Brain pericyte (primary cell): Measurements from ENCODE around the gene MRGPRX2.

Experiments used
- DNase-seq: peaks from one replicate; pipeline ENCODE4 v3.0.0-alpha.2; 2012; ENCODE audit warnings: low read depth, low spot score

Gene MRGPRX2

DNA sequence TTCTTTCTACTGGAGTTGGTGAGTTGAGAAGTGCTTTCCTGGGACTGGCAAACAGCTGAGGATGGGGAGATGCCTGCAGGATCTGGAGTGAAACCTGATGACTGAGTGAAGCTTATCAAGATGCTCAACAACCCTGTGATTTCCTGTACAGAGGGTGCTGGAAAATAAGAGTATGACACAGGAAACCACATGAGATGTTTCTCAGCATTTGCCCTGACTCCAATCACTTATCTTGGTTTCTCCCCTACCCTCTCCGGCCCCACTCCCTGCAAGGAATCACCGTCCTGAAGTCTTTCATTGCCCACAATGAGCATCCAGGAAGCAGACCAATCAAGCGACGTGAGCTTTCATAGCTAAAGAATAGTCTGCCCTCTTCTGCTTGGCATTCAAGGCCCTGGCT lies at the start of gene MRGPRX2:
Gene MRGPRX2, minus strand, starts transcription at position 89 of the 400 bp plus-strand sequence. CDS start 4,315 bp downstream, outside the sequence.
- DNase-seq: no peak

GRCh38 chr11:19110295-19110694 lies 49.8 kb upstream of the MRGPRX2 start:
- no peak for DNase-seq

- DNase-seq: no peak
Measured at GRCh38 chr11:19107125-19107524, 46.6 kb upstream of the MRGPRX2 start.

- no peak for DNase-seq
Measured at GRCh38 chr11:19105011-19105410, 44.5 kb upstream of the MRGPRX2 start.

- DNase-seq: no peak
Measured at GRCh38 chr11:19102521-19102900, 42.0 kb upstream of the MRGPRX2 start.

- no peak for DNase-seq
Measured at GRCh38 chr11:19101796-19102520, 41.4 kb upstream of the MRGPRX2 start.

DNA sequence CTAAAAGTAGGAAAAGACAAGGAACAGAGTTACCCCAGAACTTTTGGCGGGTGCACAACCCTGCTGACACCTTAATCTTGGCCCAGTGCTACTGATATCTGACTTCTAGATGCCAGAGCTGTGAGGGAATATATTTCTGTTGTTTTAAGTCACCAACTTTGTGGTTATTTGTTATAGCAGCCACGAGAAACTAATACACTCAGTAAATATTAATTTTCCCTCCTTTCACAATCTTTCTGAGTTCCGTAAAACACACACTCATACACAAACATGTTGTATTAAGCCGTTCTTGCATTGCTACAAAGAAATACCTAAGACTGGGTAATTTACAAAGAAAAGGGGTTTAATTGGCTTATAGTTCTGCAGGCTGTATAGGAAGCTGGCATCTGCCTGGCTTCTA lies 40.4 kb upstream of the MRGPRX2 start:
- no peak for DNase-seq

DNA sequence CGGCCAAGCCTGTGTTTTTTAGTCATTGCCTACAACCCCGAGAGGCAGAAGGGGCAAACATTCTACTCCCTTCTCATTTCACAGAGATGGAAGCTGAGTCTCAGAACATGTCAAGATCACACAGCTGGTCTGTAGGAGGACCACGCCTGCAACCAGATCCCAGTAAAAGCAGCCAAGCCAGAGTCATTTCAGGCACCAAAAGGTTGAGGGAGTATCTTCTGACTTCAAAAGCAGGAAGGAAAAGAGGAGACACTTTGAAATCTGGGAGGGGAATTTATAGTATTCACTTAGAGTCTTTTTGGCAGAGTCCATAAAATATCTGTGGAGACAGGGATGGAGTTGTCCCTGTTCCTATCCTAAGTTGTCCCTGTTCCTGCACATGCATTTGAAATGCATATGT lies 38.6 kb upstream of the MRGPRX2 start:
- no peak for DNase-seq

DNA sequence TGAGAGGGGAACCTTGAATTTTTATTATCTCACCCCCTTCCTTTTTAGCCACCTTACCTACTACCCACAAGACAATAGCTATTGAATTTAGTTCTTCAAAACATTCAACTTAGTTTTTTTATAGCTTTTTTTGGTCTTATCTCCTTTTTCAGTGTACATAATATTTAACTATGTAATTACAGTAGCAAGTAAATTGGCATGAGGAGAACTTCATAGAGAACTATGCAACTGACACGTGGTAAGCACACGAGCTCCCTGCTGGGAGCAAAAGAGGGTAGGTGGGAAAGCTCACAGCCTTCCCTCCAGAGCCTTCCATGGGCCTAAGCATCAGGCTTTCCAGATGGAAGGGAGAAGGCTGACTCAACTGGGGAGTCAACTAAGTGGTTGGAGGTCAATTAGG lies 34.3 kb upstream of the MRGPRX2 start:
- no peak for DNase-seq

DNA sequence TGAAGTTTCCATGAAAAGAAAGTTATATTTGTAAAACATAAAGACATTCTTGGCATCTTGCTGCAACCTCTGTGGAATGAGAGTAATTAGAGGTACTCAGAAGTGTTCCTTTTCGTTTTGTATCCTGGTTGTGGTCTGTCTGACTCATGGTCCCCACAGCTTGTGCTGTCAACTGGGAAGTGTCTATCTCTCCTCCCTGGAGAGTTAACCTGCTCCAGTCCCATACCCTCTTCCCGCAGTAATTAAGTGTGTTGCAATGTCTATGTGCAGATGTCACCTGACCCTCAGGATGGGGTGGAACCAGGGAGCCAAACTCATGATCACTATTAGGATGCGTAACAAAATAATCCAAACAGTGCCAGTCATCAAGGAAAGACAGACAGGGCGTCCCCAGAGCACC lies 33.5 kb upstream of the MRGPRX2 start:
- no peak for DNase-seq

GRCh38 chr11:19092850-19093249 lies 32.3 kb upstream of the MRGPRX2 start:
- no peak for DNase-seq

DNA sequence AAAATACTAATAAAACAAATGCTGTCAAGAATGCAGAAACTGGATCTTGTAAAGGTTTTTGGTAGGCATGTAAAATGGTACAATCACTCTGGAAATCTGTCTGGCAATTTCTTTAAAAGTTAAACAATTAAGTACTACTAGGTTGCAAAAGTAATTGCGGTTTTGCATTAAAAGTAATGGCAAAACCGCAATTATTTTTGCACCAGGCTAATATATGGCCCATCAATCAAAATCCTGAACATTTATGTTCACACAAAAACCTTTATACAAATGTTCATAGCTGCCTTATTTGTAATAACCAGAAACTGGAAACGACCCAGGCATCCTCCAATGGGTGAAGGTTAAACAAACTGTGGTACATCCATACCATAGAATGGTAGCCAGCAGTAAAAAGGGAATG lies 31.8 kb upstream of the MRGPRX2 start:
- no peak for DNase-seq

- DNase-seq: no peak
Measured at GRCh38 chr11:19091366-19091765, 30.8 kb upstream of the MRGPRX2 start.

DNA sequence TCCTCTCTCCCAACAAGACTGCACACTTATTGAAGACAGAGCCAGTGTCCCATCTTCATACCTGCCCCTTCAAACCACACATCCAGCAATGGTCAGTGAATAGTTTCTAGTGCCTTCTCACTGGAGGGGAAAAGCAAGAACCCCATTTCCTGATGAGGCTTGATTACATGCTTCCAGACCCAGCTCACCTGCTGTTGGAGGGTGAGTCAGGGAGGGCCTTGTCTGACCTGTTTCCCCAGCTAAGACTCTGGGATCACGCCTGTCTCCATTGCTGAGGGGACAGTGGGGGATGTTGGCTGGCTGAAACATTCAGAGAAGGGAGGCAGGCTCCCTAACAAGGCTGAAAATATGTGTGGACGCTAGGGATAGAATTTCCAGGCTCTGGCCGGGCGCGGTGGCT lies 28.9 kb upstream of the MRGPRX2 start:
- no peak for DNase-seq

GRCh38 chr11:19088791-19089190 lies 28.3 kb upstream of the MRGPRX2 start:
- no peak for DNase-seq

- DNase-seq: no peak
Measured at GRCh38 chr11:19087658-19088057, 27.1 kb upstream of the MRGPRX2 start.

GRCh38 chr11:19084661-19085315 lies 24.3 kb upstream of the MRGPRX2 start:
- no peak for DNase-seq

DNA sequence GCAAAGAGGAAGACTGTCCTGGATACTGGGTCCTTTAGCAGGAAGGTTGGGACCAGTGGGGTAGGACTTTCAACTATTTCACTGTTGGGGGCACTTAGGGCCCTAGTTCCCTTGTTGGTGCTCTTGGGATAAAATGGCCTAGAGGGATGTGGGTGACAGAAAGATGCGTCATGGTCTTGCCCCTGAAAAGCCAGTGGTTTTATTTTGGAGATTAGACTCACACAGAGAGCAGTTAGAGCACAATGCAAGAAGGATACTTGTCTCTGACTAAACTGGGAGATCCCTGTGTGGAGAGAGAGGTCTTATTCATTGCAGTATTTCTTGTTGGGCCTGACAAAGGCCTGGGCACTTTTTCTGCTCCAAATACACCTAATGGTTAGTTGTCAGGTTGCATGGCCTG lies 22.6 kb upstream of the MRGPRX2 start:
- no peak for DNase-seq

- no peak for DNase-seq
Measured at GRCh38 chr11:19080579-19080993, 20.1 kb upstream of the MRGPRX2 start.

DNA sequence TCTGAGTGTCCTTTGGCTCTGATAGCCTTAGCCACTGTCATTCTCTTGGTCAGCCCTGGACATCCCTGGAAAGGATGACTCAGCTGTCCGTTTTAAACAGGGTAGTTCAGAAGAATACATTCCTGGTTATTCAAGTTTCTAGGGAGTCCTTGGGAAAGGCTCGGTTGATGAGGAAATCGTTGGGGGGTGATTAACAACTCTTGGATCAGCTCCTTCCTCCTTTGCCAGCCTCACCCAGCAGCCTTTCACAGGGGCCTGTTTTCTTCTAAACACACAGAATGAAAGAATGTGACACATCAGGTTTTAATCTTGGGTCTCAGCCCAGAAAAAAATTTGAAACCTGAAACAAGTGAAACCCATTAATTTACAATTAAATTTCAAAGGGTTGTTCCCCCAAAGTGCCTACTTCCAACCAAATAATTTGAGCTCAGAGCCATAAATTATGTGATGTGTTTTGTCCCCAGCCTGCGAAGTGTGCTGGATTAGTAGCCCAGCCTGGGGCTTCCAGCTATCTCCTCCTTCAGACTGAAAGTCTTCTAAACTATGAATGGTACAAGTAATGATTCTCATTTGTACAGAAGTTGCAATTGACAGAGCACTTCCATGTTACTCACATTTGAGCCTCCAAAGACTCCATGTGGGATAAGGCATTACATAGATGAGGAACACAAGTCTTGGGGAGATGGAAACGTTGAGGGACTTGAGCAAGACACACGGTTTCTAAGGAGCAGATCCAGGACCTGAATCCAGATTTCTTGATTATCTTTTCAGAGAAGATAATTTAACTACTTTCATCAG lies 19.3 kb upstream of the MRGPRX2 start:
- no peak for DNase-seq

DNA sequence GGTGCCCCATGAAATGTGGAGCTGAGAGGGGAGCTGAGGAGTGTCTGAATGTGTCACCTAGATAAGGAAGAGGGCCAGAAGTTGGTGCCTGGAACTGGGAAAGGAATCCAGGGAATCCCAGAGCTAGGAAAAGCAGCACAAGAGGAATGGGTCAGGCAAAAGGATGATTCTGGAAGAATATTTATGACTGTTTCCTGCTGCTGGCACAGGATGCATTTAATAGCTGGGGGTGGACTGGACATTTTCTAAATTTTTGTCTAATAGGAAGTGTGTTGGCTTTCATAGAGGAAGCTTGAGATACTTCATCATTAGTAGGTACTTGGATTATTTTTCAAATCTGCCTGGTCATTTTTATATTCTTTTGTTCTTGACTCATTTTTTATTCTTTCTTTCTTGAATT lies 17.4 kb upstream of the MRGPRX2 start:
- DNase-seq: no peak

DNA sequence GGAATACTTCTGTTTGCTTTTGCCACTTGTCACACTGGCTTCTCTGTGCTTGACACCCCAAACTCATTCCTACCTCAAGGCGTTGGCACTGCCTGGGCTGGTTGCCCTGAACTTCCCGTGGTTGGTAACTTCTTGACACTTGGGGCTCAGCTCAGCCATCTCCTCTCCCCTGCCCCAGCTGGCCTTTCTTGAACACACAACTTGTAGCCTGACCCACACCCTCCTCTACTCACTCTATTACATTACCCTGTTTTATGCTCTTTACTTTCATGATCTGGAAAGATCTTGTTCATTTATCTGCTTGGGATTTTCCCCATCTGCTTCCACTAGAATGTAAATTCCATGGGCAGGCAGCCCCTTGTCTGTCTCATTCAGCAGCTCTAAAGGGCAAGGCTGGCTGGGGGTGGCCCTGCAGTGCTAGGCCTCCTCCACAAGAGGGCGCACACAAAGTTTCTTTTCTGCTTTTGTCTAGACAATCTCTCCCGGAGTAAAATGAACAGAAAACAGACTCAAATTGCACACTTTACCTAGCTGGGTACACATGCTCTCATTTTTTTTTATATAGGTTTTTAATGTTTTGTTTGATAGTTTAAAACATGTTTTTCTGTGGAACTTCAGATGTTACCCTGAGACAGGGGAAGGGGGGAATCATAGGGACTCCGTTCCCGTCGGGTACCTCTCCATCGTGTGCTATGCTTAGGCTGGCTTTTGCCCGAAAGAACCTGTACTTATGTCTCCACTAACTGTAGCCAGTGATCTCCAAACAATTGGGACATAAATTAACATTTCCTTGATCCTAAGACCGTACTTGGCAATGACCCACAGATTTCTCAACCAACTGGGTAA lies 16.4 kb upstream of the MRGPRX2 start:
- DNase-seq: no peak
